ENCODE results near the gene TBRG1. TPM values are rescaled to one million over a fixed set of nuclear protein-coding genes. Genes with fewer than 3 reads are reported as not detected.

TBRG1 gene
- total RNA-seq, 1 experiment from 2014 or later: 22.3 TPM

DNA sequence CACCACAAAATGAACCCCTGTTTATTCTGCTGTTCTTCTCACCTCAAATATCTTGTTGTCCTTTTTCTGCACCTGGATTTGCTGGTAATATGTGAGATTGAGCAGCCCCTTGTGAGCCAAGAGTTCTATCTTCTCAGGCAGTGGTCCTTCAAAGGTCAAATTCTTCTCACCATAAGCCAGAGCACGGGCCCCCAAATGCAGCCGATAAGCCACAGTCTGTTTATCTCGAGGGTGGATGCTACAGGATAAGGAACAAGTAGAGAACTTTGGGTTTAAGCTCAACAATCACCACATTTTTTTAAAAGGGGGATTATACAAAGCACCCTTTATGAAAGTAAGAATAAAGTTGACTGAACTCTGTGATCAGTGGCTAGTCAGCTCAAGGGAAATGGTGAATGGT lies 15.8 kb downstream of the TBRG1 start:
- Histone ChIP-seq H3K4me3 (no peak overlapping the region), H3K9me2 (ENCODE audit: insufficient read depth) (no peaks in the 10 kb centered on the region), H3K4me1 (replicated peaks; ENCODE audit: insufficient read depth) (no peaks in the 10 kb centered on the region), H2AFZ (no peak overlapping the region), H3K27ac (no peak overlapping the region), H3K36me3 (ENCODE audit: low read depth) (peaks cover 13% of the 10 kb centered on the region; the same call in 1 of the 2 replicates), H3K4me2 (no peak overlapping the region), H3K9me3 (ENCODE audit: insufficient read depth, low read depth) (no peaks in the 10 kb centered on the region), H3F3A (ENCODE audit: insufficient read depth, low read depth) (peaks cover 7% of the 10 kb centered on the region; the same call in 1 of the 2 replicates), H4K20me1 (ENCODE audit: insufficient read depth) (peaks cover 4% of the 10 kb centered on the region; the same call in 1 of the 2 replicates), H3K27me3 (ENCODE audit: insufficient read depth, low read depth) (no peaks in the 10 kb centered on the region), H3K79me2 (ENCODE audit: low read depth) (no peaks in the 10 kb centered on the region)
- DNase-seq: no peak
- intact Hi-C loops (cut with micrococcal nuclease; ENCODE audit: unreplicated experiment): no loop called here
- POLR2A ChIA-PET (ENCODE audit: unreplicated experiment): no interaction called here
- BruUV-seq (replicated peaks): no TSS peak
- TF ChIP-seq CTCF (conservative IDR thresholded peaks at IDR 0.05): no peak
- TF ChIP-seq EZH2 (IDR thresholded peaks at IDR 0.05; ENCODE audit: low read depth): no peak
- CTCF ChIA-PET: no interaction called here

- Histone ChIP-seq H3K4me1 (replicated peaks; ENCODE audit: insufficient read depth) (no peaks in the 10 kb centered on the region), H3F3A (ENCODE audit: insufficient read depth, low read depth) (peaks cover 7% of the 10 kb centered on the region; the same call in 1 of the 2 replicates), H3K4me2 (no peak overlapping the region), H2AFZ (no peak overlapping the region), H3K9me3 (ENCODE audit: insufficient read depth, low read depth) (no peaks in the 10 kb centered on the region), H3K27ac (no peak overlapping the region), H3K27me3 (ENCODE audit: insufficient read depth, low read depth) (no peaks in the 10 kb centered on the region), H3K36me3 (ENCODE audit: low read depth) (peaks cover 10% of the 10 kb centered on the region; the same call in 1 of the 2 replicates), H3K79me2 (ENCODE audit: low read depth) (no peaks in the 10 kb centered on the region), H3K9me2 (ENCODE audit: insufficient read depth) (no peaks in the 10 kb centered on the region), H3K4me3 (no peak overlapping the region), H4K20me1 (ENCODE audit: insufficient read depth) (no peaks in the 10 kb centered on the region; the same call in 1 of the 2 replicates)
- no peak for TF ChIP-seq CTCF (conservative IDR thresholded peaks at IDR 0.05)
- no peak for TF ChIP-seq EZH2 (IDR thresholded peaks at IDR 0.05; ENCODE audit: low read depth)
- intact Hi-C loops (cut with micrococcal nuclease; ENCODE audit: unreplicated experiment): no loop called here
- POLR2A ChIA-PET (ENCODE audit: unreplicated experiment): interaction anchor here (0.7 kb wide), 1 partner anchor 174 kb away, joined by 4 read pairs; no protein-coding TSS in a partner anchor
- no peak for DNase-seq
- BruUV-seq (replicated peaks): no TSS peak
- CTCF ChIA-PET: no interaction called here
Measured at GRCh38 chr11:124639186-124639585, 16.5 kb downstream of the TBRG1 start.

DNA sequence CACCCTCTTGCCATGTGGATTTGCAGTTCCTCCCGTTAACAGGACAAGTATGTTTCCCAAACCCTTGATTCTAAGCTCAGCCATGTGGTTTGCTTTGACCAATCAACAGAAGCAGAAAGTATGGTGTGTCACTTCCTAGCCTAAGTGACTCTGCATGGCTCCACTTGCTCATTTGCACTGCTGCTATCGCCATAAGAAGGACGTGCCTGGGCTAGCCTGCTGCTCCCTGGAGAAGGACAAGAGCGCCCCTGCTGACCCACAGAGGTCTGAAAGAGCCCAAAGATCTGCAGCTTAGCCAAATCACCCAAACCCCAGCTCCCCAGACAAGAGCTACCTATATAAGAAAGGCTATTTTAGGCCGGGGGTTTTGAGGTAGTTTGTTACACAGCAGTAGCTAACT lies 18.0 kb downstream of the TBRG1 start:
- Histone ChIP-seq H3K27me3 (ENCODE audit: insufficient read depth, low read depth) (no peaks in the 10 kb centered on the region), H3K36me3 (ENCODE audit: low read depth) (peaks cover 8% of the 10 kb centered on the region; the same call in 1 of the 2 replicates), H2AFZ (no peak overlapping the region), H3F3A (ENCODE audit: insufficient read depth, low read depth) (peaks cover 7% of the 10 kb centered on the region; the same call in 1 of the 2 replicates), H3K4me2 (no peak overlapping the region), H3K27ac (no peak overlapping the region), H3K4me1 (replicated peaks; ENCODE audit: insufficient read depth) (no peaks in the 10 kb centered on the region), H3K9me3 (ENCODE audit: insufficient read depth, low read depth) (no peaks in the 10 kb centered on the region), H3K4me3 (no peak overlapping the region), H4K20me1 (ENCODE audit: insufficient read depth) (no peaks in the 10 kb centered on the region; the same call in 1 of the 2 replicates), H3K79me2 (ENCODE audit: low read depth) (no peaks in the 10 kb centered on the region), H3K9me2 (ENCODE audit: insufficient read depth) (no peaks in the 10 kb centered on the region)
- no peak for TF ChIP-seq CTCF (conservative IDR thresholded peaks at IDR 0.05)
- TF ChIP-seq EZH2 (IDR thresholded peaks at IDR 0.05; ENCODE audit: low read depth): no peak
- intact Hi-C loops (cut with micrococcal nuclease; ENCODE audit: unreplicated experiment): no loop called here
- ChIA-PET POLR2A (ENCODE audit: unreplicated experiment) (interaction anchor here (0.5 kb wide), 1 partner anchor 1355 kb away, joined by 3 read pairs; no protein-coding TSS in a partner anchor), CTCF (no interaction called here)
- no peak for DNase-seq
- BruUV-seq (replicated peaks): no TSS peak

Measured in PC-9 (cell line).